Choroid plexus epithelial cell (primary cell): Measurements from ENCODE around the gene FCAMR.
"Not testable (repeated sequence)": the region's sequence is repeated elsewhere in the genome, so short reads cannot be mapped to it uniquely, and the experiment has no call there.

Source experiments
- DNase-seq: peaks from one replicate; pipeline ENCODE4 v3.0.0-alpha.2; 2010; ENCODE audit warnings: low read depth
- H3K4me3 ChIP-seq: 2 replicates; pipeline ENCODE4 v1.5.1; 2011; ENCODE audit warnings: low read depth, mild to moderate bottlenecking, control low read depth, low read length, moderate library complexity
- CTCF ChIP-seq: conservative IDR thresholded peaks from 2 replicates; pipeline ENCODE4 v1.5.1; 2011; ENCODE audit warnings: low read depth, mild to moderate bottlenecking, control low read depth, inconsistent platforms, low read length, moderate library complexity

Gene FCAMR

GRCh38 chr1:206924592-206925105 is 45.6 kb downstream of the FCAMR start:
- no peak for TF ChIP-seq CTCF
- no peak overlapping the region for H3K4me3 ChIP-seq
- no peak for DNase-seq

- not testable (repeated sequence) for H3K4me3 ChIP-seq, DNase-seq
These were observed 46.2 kb downstream of the FCAMR start for GRCh38 chr1:206923961-206924557.

- no peak for TF ChIP-seq CTCF
- no peak for DNase-seq
- H3K4me3 ChIP-seq, result no peak overlapping the region
These were observed 47.0 kb downstream of the FCAMR start for GRCh38 chr1:206923009-206923960.

GRCh38 chr1:206922524-206922923 is 47.7 kb downstream of the FCAMR start:
- DNase-seq, result no peak
- no peak overlapping the region for H3K4me3 ChIP-seq
- TF ChIP-seq CTCF, result no peak

- no peak within 1 kb of the TSS for H3K4me3 ChIP-seq
- no peak for TF ChIP-seq CTCF
- peak; percentile 13 for DNase-seq
These were observed 48.4 kb downstream of the FCAMR start, which contains the start of gene FCMR for GRCh38 chr1:206921772-206922265. FCMR (minus strand) TSS chr1:206921941; CDS start chr1:206921854, 87 bp downstream.

- DNase-seq, result no peak
- H3K4me3 ChIP-seq, result no peak overlapping the region
- TF ChIP-seq CTCF, result no peak
These were observed 52.2 kb downstream of the FCAMR start for GRCh38 chr1:206918076-206918475.

- no peak overlapping the region for H3K4me3 ChIP-seq
- DNase-seq, result no peak
- no peak for TF ChIP-seq CTCF
These were observed 54.1 kb downstream of the FCAMR start for GRCh38 chr1:206916000-206916709.
